ENCODE data around the gene ZBTB5.
"Not testable (repeated sequence)": the region's sequence is repeated elsewhere in the genome, so short reads cannot be mapped to it uniquely, and the experiment has no call there.

The ZBTB5 gene

GRCh38 chr9:37447111-37447510, 18.1 kb downstream of the ZBTB5 start:
- DNase-seq: no peak

GRCh38 chr9:37446401-37446800, 18.8 kb downstream of the ZBTB5 start:
- DNase-seq: no peak

DNA sequence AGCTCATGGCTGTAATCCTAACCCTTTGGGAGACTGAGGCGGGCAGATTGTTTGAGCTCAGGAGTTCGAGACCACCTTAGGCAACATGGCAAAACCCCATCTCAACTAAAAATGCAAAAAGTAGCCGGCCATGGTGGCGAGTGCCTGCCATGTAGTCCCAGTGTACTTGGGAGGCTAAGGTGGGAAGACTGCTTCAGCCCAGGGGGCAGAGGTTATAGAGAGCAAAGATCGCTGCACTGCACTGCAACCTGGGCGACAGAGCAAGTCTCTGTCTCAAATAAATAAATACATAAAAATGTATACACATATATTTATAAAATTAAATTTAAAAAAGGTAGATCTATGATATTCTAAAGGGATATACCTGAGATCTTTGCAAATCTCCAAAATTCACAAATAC, 19.4 kb downstream of the ZBTB5 start:
- no peak for DNase-seq

DNA sequence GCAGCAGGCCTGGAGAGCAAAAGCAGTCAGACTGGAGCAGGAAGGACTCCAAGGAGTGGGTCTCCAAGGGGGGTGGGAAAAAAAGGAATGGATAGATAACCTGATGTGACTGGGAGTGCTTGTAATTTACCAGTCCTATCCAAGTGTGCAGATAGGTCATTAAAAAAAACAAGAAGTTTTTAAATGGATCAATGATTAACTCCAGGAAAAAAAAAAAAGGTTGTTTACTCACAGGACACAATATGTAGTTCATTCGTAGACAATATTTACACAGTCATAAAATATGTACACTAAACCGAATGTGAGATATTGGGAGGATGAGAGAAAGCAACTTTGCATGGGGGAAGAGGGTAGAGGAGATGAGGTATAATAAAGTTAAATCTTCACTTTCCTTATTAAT, 20.4 kb downstream of the ZBTB5 start:
- no peak for DNase-seq

GRCh38 chr9:37443566-37443965, 21.7 kb downstream of the ZBTB5 start:
- DNase-seq: no peak

GRCh38 chr9:37442556-37442955, 22.7 kb downstream of the ZBTB5 start:
- no peak for DNase-seq

DNA sequence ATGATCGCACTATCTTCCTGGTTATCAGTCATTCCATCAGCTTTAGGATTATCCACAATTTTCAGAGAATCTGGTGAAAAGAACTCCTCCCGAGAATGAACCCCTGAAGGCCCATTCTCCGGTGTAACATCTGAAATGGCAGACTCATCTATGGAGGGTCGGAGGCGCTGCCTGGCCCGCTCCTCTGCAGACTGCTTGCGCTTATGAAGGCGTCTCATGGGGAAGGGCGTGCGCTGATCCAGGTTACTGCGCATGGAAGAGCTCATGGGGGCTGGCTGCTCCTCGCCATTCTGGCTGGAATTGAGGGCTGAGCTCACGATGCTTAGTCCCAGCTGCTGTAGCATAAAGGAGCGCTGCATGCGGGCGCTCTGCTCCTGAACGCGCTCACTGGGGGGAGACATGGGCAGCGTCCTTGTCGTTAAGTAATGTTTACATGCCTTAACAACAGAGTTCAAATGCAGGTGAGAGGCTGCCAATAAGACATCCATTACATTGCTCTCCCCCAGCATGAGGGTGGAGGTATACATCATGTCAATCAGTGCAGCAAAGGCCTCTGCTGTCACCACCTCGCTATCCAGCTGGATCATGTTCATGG, 23.4 kb downstream of the ZBTB5 start:
- no peak for DNase-seq

- no peak for DNase-seq
Measured at GRCh38 chr9:37438359-37438758, 26.9 kb downstream of the ZBTB5 start.

GRCh38 chr9:37437621-37438020, 27.6 kb downstream of the ZBTB5 start:
- DNase-seq: no peak

GRCh38 chr9:37437010-37437409, 28.2 kb downstream of the ZBTB5 start:
- no peak for DNase-seq

- no peak for DNase-seq
Measured at GRCh38 chr9:37436540-37436939, 28.7 kb downstream of the ZBTB5 start.

DNA sequence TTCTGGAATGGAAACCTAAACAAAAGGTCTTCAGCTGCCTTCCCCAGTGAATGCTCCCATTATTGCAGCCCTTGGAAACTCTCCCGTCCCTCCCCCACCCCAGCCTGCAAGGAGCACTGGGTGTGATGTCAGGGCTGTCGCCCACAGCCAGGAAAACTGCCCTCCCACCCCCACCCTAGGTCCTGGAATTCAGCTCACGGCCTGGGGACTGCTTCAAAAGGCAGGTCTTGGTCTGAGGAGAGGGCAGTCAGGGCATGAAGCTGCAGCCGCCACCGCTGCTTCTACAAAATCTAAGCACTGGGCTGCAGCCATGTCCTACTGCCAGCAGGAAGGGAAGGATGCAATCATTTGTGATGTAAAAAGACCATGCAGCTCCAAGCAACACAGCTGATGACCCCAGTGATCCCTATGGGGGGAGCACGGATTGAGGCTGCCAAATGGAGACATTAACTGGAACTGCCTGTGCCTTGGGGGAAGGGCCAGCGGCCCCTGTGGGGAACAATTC, 31.3 kb downstream of the ZBTB5 start:
- DNase-seq: no peak

DNA sequence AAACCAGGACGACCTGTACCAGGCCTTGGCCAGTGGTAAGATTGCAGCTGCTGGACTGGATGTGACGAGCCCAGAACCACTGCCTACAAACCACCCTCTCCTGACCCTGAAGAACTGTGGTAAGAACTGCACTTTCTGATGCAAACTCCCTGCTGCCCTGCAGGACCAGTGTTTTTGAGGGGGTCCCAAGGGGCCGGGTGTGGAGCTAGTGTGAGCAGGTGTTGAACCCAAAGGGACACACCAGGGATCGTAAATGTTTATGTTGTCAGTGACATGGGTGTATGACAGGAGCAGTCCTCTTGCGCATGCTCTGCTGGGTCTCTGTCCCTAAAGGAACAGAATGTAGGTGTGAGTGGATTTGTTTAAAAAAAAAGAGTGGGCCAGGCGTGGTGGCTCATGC, 33.2 kb downstream of the ZBTB5 start:
- DNase-seq: no peak

- DNase-seq: no peak
Measured at GRCh38 chr9:37430841-37431597, 34.2 kb downstream of the ZBTB5 start.

DNA sequence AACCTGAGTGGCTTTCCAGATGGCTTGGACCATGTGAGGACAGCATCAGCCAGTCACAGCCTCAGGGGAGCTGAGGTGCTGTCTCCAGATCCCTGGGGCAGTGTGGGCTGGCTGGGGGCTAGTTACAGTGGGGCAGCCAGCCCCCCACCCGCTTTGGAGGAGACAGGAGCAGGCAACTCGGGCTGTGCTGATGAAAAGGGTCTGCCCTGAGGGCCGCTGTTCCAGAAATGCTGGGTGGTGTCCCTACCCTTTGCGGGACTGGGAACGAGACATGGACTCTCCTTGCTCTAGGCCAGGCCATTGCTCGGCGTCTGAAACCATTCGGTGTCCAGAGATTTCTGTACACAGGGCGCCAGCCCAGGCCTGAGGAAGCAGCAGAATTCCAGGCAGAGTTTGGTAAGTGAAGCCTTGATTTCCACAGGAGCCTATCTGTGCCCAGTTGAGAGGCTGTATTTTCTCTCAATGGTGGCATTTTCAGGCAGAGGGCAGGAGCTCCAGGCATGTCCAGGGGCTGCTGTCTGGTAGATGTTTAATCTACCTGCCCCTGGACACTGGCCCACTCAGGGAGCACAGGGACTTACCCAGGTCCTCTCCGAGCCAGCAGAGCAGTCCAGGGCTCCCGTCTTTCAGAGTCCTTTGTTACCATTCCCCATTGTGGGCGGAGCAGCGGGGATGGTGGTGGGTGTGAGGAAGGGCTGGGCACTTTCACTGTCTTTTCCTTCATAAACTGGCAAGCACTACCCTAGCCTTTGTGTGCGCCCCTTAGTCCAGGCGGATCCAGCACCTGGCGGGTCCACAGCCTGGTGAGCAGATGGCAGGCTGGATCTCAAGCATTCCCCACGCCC, 35.6 kb downstream of the ZBTB5 start:
- DNase-seq: no peak

- DNase-seq: no peak
Measured at GRCh38 chr9:37428345-37428744, 36.9 kb downstream of the ZBTB5 start.

DNA sequence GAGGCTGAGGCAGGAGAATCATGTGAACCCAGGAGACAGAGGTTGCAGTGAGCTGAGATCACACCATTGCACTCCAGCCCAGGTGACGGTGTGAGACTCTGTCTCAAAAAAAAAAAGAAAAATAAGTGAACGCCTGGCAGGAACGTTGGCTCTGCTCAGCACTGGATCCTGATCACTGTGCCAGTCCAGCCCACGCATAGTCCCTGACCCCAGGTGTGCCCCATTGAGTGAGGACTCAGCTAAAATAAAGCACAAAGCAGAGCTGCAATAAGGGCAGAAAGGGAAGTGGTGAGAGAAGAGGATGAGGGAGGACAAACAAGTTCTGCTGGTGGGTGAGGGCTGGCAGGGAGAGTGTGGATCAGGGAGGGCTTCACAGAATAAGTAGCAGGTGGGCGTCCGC, 38.4 kb downstream of the ZBTB5 start:
- DNase-seq: no peak

DNA sequence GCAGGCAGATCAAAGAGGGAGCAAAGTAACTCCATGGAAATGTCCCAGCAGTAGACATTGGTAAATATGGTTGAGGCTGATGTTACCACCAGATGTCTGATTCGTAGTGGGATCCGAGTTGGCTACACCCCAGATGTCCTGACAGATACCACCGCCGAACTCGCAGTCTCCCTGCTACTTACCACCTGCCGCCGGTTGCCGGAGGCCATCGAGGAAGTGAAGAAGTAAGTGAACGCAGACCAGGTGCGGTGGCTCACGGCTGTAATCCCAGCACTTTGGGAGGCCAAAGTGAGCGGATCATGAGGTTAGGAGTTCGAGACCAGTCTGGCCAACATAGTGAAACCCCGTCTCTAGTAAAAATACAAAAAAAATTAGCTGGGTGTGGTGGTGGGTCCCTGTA, 38.8 kb downstream of the ZBTB5 start:
- DNase-seq: not testable (repeated sequence)

DNA sequence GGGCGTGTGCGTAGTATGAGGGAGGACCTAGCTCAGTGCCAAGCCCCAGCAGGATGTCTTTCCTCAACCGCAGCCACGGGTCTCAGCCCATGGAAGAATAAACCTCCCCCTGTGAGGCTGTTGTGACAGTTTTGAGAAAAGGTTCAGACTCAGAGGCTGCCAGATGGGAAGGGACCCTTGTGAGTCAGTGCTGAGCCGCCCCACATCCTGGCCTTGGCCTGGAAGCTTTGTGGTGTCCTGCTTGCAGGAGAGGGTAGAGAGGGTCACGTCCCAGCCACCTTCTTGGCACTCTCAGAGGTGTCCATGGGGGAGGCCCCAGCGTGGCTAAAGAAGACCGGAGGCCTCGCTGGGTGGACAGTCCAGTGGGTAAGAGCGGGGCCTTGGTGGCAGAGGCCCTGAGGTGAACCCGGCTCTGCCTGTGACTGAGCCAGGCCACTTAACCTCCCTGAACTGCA, 39.9 kb downstream of the ZBTB5 start:
- DNase-seq: no peak

- DNase-seq: no peak
Measured at GRCh38 chr9:37424686-37425297, 40.5 kb downstream of the ZBTB5 start.

DNA sequence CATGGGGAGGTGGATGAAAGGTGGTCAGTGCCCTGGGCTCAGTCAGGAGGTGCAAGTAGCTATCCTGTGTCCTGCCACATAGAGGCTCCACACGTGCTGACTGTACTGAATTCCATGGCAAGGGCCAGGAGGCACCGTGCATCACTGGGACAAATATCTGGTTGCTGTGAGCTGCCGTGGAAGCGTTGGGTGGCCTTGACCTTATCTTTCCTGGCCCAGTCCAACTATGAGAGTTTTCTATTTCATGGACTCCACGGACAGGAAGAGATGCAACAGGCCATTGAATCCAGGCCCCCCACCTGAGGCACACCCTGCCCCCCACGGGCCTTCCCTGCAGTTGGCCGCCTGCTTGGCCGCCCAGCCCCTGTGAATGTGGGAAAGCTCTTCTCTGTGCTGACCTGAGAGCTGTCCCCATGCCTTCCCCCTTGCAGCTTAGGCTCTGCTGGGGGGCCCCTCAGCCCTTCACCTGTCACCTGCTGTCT, 41.0 kb downstream of the ZBTB5 start:
- DNase-seq: no peak

- no peak for DNase-seq
Measured at GRCh38 chr9:37423508-37423907, 41.7 kb downstream of the ZBTB5 start.

All from activated CD4-positive, CD25-positive, alpha-beta regulatory T cell treated with anti-CD3 and anti-CD28 coated beads, Interleukin-2, amount 50 U/mL, for 72 hours (primary cell).